Measurements from ENCODE around the gene FNDC1.

FNDC1 gene

DNA sequence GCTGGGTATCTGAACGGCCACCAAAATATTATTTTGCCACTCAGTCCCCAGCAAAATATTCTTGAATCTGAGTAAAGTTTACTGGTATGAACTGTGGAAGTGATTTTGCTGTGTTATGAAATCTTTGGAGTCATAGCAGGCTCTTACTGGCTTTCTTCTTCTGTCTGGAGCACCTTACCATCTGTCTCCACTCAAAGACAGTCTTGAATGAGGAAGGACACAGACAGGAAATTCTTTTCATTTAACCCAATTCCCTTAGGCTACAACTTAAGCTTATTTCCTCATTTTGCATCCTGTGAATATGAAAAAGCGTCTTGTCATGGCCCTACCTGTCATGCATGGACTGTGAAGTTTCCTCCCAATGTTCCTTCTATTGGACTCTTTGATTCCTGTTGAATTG, 24.7 kb downstream of the FNDC1 start:
- no peak for DNase-seq (ENCODE audit: low read depth)
- in situ Hi-C loops (cut with HindIII; ENCODE audit: low sequenced_read_pairs) = no loop called here
- no peak overlapping the region for H3K4me3 ChIP-seq (ENCODE audit: low read depth, low read length)
- TF ChIP-seq, protein P1, sequence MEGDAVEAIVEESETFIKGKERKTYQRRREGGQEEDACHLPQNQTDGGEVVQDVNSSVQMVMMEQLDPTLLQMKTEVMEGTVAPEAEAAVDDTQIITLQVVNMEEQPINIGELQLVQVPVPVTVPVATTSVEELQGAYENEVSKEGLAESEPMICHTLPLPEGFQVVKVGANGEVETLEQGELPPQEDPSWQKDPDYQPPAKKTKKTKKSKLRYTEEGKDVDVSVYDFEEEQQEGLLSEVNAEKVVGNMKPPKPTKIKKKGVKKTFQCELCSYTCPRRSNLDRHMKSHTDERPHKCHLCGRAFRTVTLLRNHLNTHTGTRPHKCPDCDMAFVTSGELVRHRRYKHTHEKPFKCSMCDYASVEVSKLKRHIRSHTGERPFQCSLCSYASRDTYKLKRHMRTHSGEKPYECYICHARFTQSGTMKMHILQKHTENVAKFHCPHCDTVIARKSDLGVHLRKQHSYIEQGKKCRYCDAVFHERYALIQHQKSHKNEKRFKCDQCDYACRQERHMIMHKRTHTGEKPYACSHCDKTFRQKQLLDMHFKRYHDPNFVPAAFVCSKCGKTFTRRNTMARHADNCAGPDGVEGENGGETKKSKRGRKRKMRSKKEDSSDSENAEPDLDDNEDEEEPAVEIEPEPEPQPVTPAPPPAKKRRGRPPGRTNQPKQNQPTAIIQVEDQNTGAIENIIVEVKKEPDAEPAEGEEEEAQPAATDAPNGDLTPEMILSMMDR (IDR thresholded peaks at IDR 0.05; ENCODE audit: low read depth, low read length, missing control alignments) = no peak

DNA sequence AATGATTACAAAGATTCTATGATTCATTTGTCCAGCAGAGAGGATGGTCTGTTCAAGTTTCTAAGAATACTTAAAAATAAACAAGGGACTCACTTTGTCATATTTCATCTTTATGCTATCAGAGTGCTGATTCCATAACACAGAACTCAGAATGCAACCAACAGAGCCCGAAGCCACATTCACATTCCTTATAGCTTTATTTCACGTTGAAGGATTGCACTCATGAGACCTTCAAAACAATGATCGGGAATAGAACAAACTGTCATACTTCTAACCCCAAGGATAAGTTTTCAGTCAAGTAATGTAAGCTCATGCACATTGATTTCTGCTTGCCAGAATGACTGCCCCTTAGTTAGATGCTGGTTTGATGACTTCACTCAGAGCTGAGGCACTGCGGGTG, 25.2 kb downstream of the FNDC1 start:
- DNase-seq (ENCODE audit: low read depth) = no peak
- TF ChIP-seq, protein P1 (IDR thresholded peaks at IDR 0.05; ENCODE audit: low read depth, low read length, missing control alignments) = no peak
- in situ Hi-C loops (cut with HindIII; ENCODE audit: low sequenced_read_pairs) = no loop called here
- no peak overlapping the region for H3K4me3 ChIP-seq (ENCODE audit: low read depth, low read length)

DNA sequence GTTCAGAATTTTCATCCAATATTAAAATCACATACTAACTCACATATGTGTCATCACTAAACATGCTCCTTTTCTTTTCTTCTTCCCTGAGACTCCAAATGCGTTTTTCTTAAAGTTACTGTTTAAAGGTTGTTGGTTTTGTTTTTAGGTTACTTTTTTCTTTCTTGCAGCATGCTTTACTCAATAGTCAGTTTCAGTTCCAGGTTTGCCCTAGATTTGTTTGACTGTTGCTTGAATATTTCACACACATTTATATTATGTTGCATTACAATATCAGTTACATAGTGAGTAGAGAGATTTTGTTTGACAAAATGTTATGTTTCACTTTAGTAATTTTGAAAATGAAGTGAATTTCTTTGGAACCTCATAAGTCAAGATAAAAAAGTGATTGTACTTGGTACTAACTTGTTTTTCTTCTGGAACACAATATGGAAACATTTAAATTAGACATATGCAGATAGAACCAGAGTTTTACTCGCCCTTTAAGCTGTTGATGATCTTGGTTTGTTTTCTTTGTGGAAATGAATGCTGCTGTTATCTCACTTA, 27.3 kb downstream of the FNDC1 start:
- DNase-seq (ENCODE audit: low read depth) = no peak
- in situ Hi-C loops (cut with HindIII; ENCODE audit: low sequenced_read_pairs) = no loop called here
- TF ChIP-seq, protein P1 (IDR thresholded peaks at IDR 0.05; ENCODE audit: low read depth, low read length, missing control alignments) = no peak
- H3K4me3 ChIP-seq (ENCODE audit: low read depth, low read length) = no peak overlapping the region

DNA sequence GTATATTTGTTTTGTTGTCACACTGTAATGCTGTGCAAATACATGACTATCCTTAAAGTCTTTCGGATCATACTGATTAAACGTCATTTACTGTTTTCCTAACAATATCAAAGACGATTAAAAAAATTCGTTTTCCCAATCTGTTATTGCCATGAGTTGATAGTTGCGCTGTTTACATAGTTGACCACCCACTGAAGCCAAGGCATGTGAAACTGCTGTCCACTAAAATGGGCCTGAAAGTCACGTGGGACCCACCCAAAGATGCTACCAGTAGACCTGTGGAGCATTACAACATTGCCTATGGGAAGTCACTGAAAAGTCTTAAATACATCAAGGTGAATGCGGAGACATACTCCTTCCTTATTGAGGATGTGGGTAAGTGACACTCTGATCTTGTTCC, 28.1 kb downstream of the FNDC1 start:
- no peak for DNase-seq (ENCODE audit: low read depth)
- in situ Hi-C loops (cut with HindIII; ENCODE audit: low sequenced_read_pairs) = no loop called here
- no peak overlapping the region for H3K4me3 ChIP-seq (ENCODE audit: low read depth, low read length)
- TF ChIP-seq, protein P1 (IDR thresholded peaks at IDR 0.05; ENCODE audit: low read depth, low read length, missing control alignments) = no peak

DNA sequence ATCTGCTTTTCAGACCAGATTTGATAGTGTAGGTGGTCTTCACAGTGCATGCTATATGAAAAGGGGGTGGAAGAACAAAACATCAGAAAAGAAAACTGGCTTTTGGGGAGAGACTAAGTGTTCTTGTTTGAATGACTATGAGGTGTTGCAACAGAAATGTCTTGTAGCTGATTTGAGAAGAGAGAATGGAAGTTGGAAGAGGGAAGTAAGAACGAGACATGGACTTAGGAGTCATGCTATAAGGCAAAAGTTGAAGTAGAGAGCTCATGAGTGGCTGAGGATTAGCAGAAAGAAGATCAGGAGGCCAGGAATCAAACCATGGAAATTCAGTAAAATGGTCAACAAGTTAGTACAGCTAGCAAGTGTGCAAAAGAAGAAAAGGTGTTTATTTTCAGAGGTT, 32.1 kb downstream of the FNDC1 start:
- no peak for DNase-seq (ENCODE audit: low read depth)
- no peak overlapping the region for H3K4me3 ChIP-seq (ENCODE audit: low read depth, low read length)
- TF ChIP-seq, protein P1 (IDR thresholded peaks at IDR 0.05; ENCODE audit: low read depth, low read length, missing control alignments) = no peak
- in situ Hi-C loops (cut with HindIII; ENCODE audit: low sequenced_read_pairs) = no loop called here

DNA sequence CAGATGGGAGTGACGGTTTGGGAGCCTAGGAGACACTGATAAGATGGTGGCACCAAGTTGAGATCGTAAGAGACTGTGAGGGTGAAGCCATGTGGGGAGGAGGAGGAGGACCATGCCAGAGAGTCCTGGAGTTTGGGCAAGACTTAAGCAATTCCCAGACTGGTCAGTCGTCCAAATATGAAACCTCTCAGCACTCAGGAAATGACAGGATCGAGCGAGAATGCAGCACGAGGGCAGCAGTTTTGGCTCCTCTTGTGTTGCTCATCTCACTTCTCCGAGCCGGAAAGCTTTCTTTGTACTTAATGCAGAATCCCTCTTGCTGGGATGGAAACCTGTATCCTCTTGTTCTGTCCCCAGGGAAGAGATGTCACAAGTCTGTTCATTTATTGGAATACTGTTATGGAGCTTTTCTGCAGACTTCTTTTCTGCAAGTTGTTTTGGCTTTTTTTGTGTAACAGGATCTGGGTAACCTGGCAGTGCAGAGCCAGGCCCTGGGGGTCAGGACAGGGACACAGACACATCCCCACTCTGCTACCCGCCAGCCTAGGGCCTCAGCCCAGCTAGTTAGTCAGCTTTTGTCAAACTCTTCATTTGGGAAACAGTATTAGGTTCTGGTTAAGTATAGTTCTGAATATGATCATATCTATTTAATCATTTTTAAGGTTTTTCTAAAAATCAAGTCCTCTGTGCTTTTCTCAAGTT, 34.3 kb downstream of the FNDC1 start:
- no peak overlapping the region for H3K4me3 ChIP-seq (ENCODE audit: low read depth, low read length)
- DNase-seq (ENCODE audit: low read depth) = peak; percentile 73
- in situ Hi-C loops (cut with HindIII; ENCODE audit: low sequenced_read_pairs) = no loop called here
- TF ChIP-seq, protein P1 (IDR thresholded peaks at IDR 0.05; ENCODE audit: low read depth, low read length, missing control alignments) = no peak

All from astrocyte of the cerebellum (primary cell).